Breast epithelium (tissue), 4 donors: ENCODE measurements around the gene CYP4F22. TPM values are rescaled to one million over a fixed set of nuclear protein-coding genes. Genes with fewer than 3 reads are reported as not detected.

Experiments used
- DNase-seq, 2 donors: peaks; one replicate each; pipeline ENCODE4 v3.0.0-alpha.2; 2019; ENCODE audit warnings: low spot score in 2 of 2
- H3K27ac ChIP-seq, 2 donors: fragments of 200-600 bp; sonication (generic) in 1 of 2; one replicate each; pipeline ENCODE4 v1.5.1; 2016 to 2019; ENCODE audit warnings: mild to moderate bottlenecking in 1 of 2
- H3K27me3 ChIP-seq, 2 donors: fragments of 200-600 bp; sonication (generic) in 1 of 2; one replicate each; pipeline versions ENCODE4 v1.5.1 to v1.6.0; 2017 to 2019; ENCODE audit warnings: control low read depth in 1 of 2, mild to moderate bottlenecking in 1 of 2
- H3K36me3 ChIP-seq: fragments of 200-600 bp; one replicate; pipeline ENCODE4 v1.5.1; 2019
- H3K4me1 ChIP-seq, 2 donors: fragments of 200-600 bp; sonication (generic); one replicate each; pipeline ENCODE4 v1.5.1; 2016 to 2019; ENCODE audit warnings: control low read depth in 1 of 2
- H3K4me3 ChIP-seq, 3 donors: fragments of 200-600 bp; sonication (generic); 1 replicate in 2 of 3; 2 replicates in 1 of 3; pipeline ENCODE4 v1.5.1; 2016 to 2019; ENCODE audit warnings: mild to moderate bottlenecking in 3 of 3, moderate library complexity in 2 of 3
- H3K9me3 ChIP-seq, 2 donors: fragments of 200-600 bp; sonication (generic) in 1 of 2; one replicate each; pipeline ENCODE4 v1.5.1; 2016 to 2019; ENCODE audit warnings: control low read depth in 1 of 2
- POLR2A ChIP-seq: fragments of 450-650 bp; IDR thresholded peaks from one replicate; pipeline ENCODE4 v1.6.1; 2016; ENCODE audit warnings: antibody characterized with exemption, mild to moderate bottlenecking, moderate library complexity
- POLR2AphosphoS5 ChIP-seq, 3 donors: sonication (generic); formaldehyde crosslinking; IDR thresholded peaks; one replicate each; pipeline ENCODE4 v1.6.1; 2017; ENCODE audit warnings: antibody characterized with exemption in 3 of 3
- intact Hi-C: fragments of 100-400 bp; cut with DNase I; formaldehyde crosslinking; loops from one replicate; pipeline ENCODE4 v1.15.1; 2023; ENCODE audit warnings: low total_unique reads
- total RNA-seq, 3 donors: library from RNA; depleted of rRNA; stranded (reverse); fragments of >200 nt; gene quantifications; one replicate each; pipeline ENCODE4 v1.1.0, GENCODE V29; 2016
- TF ChIP-seq, protein P1 (sequence below), 3 donors: fragments of 450-650 bp; IDR thresholded peaks; one replicate each; pipeline ENCODE4 v1.5.1; 2016 to 2017; ENCODE audit warnings: antibody characterized with exemption in 3 of 3, mild to moderate bottlenecking in 3 of 3, moderate library complexity in 3 of 3

CYP4F22 gene
- total RNA-seq, 3 donors from 2014 or later, result 8.8 to 26.9 (median 9.4) TPM

- Histone ChIP-seq H3K27me3 (peaks cover 0 to 9% of the 10 kb centered on the region in 2 donors), H3K27ac (no peak overlapping the region), H3K36me3 (no peaks in the 10 kb centered on the region), H3K9me3 (no peaks in the 10 kb centered on the region), H3K4me3 (no peak overlapping the region), H3K4me1 (no peaks in the 10 kb centered on the region)
- TF ChIP-seq, protein P1, sequence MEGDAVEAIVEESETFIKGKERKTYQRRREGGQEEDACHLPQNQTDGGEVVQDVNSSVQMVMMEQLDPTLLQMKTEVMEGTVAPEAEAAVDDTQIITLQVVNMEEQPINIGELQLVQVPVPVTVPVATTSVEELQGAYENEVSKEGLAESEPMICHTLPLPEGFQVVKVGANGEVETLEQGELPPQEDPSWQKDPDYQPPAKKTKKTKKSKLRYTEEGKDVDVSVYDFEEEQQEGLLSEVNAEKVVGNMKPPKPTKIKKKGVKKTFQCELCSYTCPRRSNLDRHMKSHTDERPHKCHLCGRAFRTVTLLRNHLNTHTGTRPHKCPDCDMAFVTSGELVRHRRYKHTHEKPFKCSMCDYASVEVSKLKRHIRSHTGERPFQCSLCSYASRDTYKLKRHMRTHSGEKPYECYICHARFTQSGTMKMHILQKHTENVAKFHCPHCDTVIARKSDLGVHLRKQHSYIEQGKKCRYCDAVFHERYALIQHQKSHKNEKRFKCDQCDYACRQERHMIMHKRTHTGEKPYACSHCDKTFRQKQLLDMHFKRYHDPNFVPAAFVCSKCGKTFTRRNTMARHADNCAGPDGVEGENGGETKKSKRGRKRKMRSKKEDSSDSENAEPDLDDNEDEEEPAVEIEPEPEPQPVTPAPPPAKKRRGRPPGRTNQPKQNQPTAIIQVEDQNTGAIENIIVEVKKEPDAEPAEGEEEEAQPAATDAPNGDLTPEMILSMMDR (IDR thresholded peaks at IDR 0.05), result no peak
- no peak for TF ChIP-seq POLR2A
- TF ChIP-seq POLR2AphosphoS5 (IDR thresholded peaks at IDR 0.05), result no peak
- intact Hi-C loops, result no loop called here
- DNase-seq, result no peak
Measured at GRCh38 chr19:15549581-15549980, 41.3 kb downstream of the CYP4F22 start.

- Histone ChIP-seq H3K27me3 (peaks cover 0 to 9% of the 10 kb centered on the region in 2 donors), H3K27ac (no peak overlapping the region), H3K4me1 (no peaks in the 10 kb centered on the region), H3K9me3 (no peaks in the 10 kb centered on the region), H3K4me3 (no peak overlapping the region), H3K36me3 (no peaks in the 10 kb centered on the region)
- DNase-seq, result no peak
- intact Hi-C loops, result no loop called here
- TF ChIP-seq, protein P1 (IDR thresholded peaks at IDR 0.05), result no peak
- TF ChIP-seq POLR2AphosphoS5 (IDR thresholded peaks at IDR 0.05) (no peak), POLR2A (no peak)
Measured at GRCh38 chr19:15550273-15550672, 41.9 kb downstream of the CYP4F22 start.

- Histone ChIP-seq H3K36me3 (no peaks in the 10 kb centered on the region), H3K4me1 (no peaks in the 10 kb centered on the region), H3K27me3 (peaks cover 0 to 9% of the 10 kb centered on the region in 2 donors), H3K4me3 (peak overlapping the region; percentile 4 to 59 (median 42)), H3K27ac (no peak overlapping the region), H3K9me3 (no peaks in the 10 kb centered on the region)
- TF ChIP-seq POLR2AphosphoS5 (IDR thresholded peaks at IDR 0.05) (no peak), POLR2A (no peak)
- TF ChIP-seq, protein P1 (IDR thresholded peaks at IDR 0.05), result no peak
- DNase-seq, result no peak
- intact Hi-C loops, result no loop called here
Measured at GRCh38 chr19:15550929-15551292, 42.6 kb downstream of the CYP4F22 start.

- intact Hi-C loops, result no loop called here
- TF ChIP-seq POLR2AphosphoS5 (IDR thresholded peaks at IDR 0.05), result no peak
- TF ChIP-seq, protein P1 (IDR thresholded peaks at IDR 0.05), result no peak
- no peak for TF ChIP-seq POLR2A
- Histone ChIP-seq H3K9me3 (no peaks in the 10 kb centered on the region), H3K36me3 (no peaks in the 10 kb centered on the region), H3K27me3 (peaks cover 0 to 9% of the 10 kb centered on the region in 2 donors), H3K4me1 (no peaks in the 10 kb centered on the region), H3K4me3 (peak overlapping the region; percentile 4 to 59 (median 42)), H3K27ac (no peak overlapping the region)
- DNase-seq, result no peak
Measured at GRCh38 chr19:15551293-15552004, 43.1 kb downstream of the CYP4F22 start.

GRCh38 chr19:15555021-15555420 lies 46.7 kb downstream of the CYP4F22 start:
- DNase-seq, result no peak
- H3K27ac ChIP-seq, result no peak overlapping the region
- intact Hi-C loops, result no loop called here
- H3K4me1 ChIP-seq, result no peaks in the 10 kb centered on the region
- TF ChIP-seq, protein P1 (IDR thresholded peaks at IDR 0.05), result no peak
- TF ChIP-seq POLR2AphosphoS5 (IDR thresholded peaks at IDR 0.05), result no peak
- no peak for TF ChIP-seq POLR2A
- H3K4me3 ChIP-seq, result peak overlapping the region in 1 of 3 donors; percentile 50
- H3K27me3 ChIP-seq, result peaks cover 0 to 5% of the 10 kb centered on the region in 2 donors
- H3K36me3 ChIP-seq, result no peaks in the 10 kb centered on the region
- no peaks in the 10 kb centered on the region for H3K9me3 ChIP-seq
